Transverse colon (tissue), 3 donors: ENCODE results near the gene IRX4.

Experiments
- POLR2A ChIP-seq: fragments of 450-650 bp; IDR thresholded peaks from one replicate; pipeline ENCODE4 v1.6.1; 2016; ENCODE audit warnings: antibody characterized with exemption, mild to moderate bottlenecking, moderate library complexity
- TF ChIP-seq, protein P1 (sequence below), 5 experiments: fragments of 200-600 bp in 3 of 5; fragments of 450-650 bp in 2 of 5; sonication (generic) in 3 of 5; IDR thresholded peaks; 1 replicate in 2 of 5; 2 replicates in 3 of 5; pipeline ENCODE4 v1.5.1; 2016 to 2017; ENCODE audit warnings: antibody characterized with exemption in 5 of 5, inconsistent platforms in 3 of 5, mild to moderate bottlenecking in 2 of 5, moderate library complexity in 1 of 5

DNA sequence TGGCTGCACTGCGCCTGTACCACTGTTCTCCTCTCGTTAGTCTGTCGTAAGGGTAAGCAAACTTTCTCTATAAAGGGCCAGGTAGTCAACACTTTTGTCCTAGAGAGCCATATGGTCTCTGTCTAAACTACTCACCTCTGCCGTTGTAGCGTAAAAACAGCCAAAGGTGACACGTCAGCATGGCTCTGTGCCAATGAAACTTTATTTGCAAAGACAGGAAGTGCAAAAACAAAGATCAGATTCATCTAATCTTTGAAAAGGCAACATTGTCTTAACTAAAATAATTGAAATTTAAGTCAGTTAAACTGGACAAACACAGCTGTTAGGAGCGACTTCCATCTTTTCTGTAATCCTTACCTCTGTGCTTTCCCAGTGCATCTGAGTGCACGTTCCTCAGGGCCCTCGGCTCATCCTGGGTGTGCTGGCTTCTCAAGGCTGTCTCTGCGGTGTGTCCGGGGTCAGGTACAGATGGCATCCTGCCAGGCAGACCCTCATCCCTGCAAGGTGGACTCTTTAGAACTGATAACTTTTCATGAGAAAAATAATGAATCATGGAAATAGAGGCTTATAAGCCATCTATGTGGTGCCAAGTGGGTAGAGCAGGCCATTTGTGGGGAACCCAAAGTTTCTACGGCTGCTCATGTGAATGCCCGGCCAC lies 35.2 kb upstream of the IRX4 start:
- TF ChIP-seq, protein P1, sequence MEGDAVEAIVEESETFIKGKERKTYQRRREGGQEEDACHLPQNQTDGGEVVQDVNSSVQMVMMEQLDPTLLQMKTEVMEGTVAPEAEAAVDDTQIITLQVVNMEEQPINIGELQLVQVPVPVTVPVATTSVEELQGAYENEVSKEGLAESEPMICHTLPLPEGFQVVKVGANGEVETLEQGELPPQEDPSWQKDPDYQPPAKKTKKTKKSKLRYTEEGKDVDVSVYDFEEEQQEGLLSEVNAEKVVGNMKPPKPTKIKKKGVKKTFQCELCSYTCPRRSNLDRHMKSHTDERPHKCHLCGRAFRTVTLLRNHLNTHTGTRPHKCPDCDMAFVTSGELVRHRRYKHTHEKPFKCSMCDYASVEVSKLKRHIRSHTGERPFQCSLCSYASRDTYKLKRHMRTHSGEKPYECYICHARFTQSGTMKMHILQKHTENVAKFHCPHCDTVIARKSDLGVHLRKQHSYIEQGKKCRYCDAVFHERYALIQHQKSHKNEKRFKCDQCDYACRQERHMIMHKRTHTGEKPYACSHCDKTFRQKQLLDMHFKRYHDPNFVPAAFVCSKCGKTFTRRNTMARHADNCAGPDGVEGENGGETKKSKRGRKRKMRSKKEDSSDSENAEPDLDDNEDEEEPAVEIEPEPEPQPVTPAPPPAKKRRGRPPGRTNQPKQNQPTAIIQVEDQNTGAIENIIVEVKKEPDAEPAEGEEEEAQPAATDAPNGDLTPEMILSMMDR (IDR thresholded peaks at IDR 0.05): no peak
- TF ChIP-seq POLR2A: no peak
